Activated CD8-positive, alpha-beta memory T cell treated with anti-CD3 and anti-CD28 coated beads, Interleukin-2, amount 50 U/mL, for 24 hours (primary cell): Measurements from ENCODE around the gene LRP1.

ENCODE experiments used
- DNase-seq: peaks from one replicate; pipeline ENCODE4 v3.0.0-alpha.2; 2020; ENCODE audit errors: extremely low read depth

Gene LRP1

DNA sequence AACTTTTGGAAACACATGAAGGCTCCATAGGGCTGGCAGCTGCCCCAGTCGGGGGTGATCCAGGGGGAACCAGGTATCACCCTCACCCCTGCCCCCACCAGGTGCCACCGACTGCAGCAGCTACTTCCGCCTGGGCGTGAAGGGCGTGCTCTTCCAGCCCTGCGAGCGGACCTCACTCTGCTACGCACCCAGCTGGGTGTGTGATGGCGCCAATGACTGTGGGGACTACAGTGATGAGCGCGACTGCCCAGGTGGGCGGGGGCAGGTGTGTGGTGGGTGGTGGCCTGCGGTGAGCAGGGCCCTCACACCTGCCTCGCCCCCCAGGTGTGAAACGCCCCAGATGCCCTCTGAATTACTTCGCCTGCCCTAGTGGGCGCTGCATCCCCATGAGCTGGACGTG lies 66.0 kb downstream of the LRP1 start:
- no peak for DNase-seq

DNA sequence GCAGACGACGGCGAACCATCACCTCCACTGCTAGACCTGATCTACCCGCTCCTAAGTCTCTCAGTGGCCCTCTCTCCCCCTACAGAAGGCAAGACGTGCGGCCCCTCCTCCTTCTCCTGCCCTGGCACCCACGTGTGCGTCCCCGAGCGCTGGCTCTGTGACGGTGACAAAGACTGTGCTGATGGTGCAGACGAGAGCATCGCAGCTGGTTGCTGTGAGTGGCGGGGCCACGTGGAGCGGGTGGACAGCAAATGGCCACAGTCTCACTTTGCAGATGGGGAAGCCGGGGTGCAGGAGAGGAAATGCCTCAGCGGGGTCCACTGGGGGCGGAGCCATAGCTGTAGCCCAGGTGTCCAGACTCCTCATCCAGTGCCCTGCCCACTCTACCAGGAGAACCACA lies 66.9 kb downstream of the LRP1 start:
- no peak for DNase-seq

DNA sequence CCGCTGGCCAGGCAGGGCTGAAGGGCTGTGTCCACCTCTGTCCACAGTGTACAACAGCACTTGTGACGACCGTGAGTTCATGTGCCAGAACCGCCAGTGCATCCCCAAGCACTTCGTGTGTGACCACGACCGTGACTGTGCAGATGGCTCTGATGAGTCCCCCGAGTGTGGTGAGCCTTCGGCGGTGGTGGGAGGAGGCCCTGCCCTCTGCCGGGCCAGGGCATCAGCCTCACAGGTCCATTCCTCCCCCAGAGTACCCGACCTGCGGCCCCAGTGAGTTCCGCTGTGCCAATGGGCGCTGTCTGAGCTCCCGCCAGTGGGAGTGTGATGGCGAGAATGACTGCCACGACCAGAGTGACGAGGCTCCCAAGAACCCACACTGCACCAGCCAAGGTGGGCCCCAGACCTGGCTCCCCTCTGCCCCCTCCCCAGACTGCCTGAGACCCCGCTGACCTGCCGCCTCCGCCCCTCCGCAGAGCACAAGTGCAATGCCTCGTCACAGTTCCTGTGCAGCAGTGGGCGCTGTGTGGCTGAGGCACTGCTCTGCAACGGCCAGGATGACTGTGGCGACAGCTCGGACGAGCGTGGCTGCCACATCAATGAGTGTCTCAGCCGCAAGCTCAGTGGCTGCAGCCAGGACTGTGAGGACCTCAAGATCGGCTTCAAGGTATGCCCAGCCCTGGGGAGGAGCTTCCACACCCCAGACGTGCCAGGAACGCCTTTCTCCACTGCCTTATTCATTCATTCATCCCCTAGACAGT lies 67.5 kb downstream of the LRP1 start:
- DNase-seq: no peak

DNA sequence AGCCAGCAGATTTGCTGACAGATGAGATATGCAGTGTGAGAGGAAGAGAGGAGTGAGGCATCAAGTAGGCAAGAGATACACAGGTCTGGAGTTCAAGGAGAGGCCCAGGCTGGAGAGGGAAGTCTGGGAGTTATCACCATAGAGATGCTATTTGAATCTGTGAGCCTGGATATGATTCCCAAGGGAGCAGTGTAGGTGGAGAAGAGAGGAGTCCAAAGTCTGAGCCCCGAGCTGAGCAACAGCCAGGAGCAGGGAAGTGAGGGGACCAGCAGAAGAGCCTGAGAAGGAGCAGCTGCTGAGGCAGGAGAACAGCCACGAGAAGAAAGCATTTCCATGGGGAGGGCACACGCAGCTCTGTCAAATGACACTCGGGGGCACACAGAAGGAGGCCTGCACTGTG lies 68.2 kb downstream of the LRP1 start:
- DNase-seq: no peak

DNA sequence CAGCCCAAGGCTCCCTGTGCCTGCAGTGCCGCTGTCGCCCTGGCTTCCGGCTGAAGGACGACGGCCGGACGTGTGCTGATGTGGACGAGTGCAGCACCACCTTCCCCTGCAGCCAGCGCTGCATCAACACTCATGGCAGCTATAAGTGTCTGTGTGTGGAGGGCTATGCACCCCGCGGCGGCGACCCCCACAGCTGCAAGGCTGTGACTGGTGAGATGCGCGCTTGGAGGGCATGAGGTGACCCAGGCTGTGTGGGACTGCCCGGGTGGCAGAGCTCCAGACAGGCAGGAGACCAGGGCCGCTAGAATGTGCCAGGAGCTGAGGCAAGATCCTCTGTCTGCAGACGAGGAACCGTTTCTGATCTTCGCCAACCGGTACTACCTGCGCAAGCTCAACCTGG lies 68.7 kb downstream of the LRP1 start:
- no peak for DNase-seq

DNA sequence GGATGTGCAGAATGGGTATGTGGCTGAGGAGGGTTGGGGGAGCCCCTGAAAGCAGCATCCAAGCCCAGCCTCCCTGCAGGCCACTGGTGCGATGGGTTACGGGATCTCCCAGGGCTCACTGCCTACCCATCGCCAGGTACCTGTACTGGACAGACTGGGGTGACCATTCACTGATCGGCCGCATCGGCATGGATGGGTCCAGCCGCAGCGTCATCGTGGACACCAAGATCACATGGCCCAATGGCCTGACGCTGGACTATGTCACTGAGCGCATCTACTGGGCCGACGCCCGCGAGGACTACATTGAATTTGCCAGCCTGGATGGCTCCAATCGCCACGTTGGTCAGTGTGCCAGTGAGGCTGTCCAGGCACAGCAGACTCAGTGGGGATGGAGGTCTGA lies 70.0 kb downstream of the LRP1 start:
- DNase-seq: no peak

DNA sequence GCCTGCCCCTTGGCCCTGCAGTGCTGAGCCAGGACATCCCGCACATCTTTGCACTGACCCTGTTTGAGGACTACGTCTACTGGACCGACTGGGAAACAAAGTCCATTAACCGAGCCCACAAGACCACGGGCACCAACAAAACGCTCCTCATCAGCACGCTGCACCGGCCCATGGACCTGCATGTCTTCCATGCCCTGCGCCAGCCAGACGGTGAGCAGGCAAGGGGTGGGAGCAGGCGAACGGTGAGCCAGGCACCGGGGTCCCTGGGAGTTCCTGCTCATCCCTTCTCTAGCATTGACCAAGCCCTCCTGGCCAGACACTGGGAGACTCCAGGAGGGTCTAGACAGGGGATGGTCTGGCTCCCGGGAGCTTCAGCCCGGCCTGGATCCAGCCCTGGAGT lies 70.9 kb downstream of the LRP1 start:
- no peak for DNase-seq

DNA sequence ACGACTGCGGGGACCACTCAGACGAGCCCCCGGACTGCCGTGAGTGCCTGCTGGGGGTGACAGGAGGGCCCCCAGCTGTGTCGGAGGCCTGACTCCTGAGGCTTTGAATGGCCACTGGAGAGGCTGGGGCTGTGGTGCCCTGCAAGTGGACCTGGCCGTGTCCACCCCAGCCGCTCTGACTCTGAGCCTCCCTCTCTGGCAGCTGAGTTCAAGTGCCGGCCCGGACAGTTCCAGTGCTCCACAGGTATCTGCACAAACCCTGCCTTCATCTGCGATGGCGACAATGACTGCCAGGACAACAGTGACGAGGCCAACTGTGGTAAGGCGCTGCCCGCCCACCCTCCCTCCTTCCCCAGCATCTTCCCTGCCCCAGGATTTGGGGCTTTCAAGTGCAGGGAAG lies 72.2 kb downstream of the LRP1 start:
- no peak for DNase-seq

DNA sequence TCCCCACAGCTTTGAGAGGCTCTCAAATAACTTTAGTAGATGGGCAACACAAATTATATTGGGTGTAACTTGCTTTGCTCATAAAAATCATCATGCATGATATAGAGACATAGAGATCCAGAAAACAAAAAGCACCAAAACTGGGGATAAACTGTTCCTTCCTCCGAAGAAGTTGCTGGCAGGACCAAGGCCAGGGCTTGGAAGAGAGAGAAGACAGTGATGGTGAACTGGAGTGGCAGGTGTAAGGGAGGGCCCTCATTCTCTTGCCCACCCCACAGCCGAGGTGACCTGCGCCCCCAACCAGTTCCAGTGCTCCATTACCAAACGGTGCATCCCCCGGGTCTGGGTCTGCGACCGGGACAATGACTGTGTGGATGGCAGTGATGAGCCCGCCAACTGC lies 72.9 kb downstream of the LRP1 start:
- no peak for DNase-seq

DNA sequence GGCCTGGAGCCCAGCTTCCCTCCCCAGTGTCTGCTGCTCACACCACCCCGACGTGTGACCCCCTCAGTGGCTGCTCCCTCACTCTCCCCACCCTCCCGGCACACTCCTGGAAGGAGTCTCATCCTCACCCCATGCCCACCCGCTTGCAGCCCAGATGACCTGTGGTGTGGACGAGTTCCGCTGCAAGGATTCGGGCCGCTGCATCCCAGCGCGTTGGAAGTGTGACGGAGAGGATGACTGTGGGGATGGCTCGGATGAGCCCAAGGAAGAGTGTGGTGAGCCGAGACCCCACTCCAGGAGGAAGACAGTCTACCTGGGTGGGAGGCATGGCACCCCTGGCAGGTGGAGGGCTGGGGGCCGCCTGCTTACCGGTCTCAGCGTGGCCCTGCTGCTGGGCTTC lies 73.3 kb downstream of the LRP1 start:
- no peak for DNase-seq

DNA sequence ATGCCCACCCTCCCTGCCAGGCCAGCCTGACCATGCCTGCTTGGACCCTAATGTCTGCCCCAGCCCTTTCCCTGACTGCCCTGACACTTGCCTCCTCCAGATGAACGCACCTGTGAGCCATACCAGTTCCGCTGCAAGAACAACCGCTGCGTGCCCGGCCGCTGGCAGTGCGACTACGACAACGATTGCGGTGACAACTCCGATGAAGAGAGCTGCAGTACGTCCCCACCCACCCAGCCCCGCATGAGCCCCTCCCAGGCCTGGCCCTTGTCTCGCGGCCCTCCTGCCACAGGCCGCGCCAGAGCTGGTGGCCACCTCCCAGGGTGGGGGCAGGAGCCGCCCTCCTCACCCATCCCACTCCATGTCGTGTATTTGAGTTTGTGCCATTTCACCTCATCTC lies 74.0 kb downstream of the LRP1 start:
- no peak for DNase-seq

DNA sequence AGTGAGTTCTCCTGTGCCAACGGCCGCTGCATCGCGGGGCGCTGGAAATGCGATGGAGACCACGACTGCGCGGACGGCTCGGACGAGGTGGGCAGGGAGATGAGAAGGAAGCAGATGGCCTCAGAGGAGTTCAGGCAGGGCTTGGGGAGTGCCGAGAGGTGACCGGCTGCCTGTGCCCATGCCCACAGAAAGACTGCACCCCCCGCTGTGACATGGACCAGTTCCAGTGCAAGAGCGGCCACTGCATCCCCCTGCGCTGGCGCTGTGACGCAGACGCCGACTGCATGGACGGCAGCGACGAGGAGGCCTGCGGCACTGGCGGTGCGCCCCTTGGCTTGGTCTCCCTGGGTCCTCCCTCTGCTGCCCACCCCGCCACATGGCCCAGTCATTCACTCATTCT lies 74.9 kb downstream of the LRP1 start:
- DNase-seq: no peak

DNA sequence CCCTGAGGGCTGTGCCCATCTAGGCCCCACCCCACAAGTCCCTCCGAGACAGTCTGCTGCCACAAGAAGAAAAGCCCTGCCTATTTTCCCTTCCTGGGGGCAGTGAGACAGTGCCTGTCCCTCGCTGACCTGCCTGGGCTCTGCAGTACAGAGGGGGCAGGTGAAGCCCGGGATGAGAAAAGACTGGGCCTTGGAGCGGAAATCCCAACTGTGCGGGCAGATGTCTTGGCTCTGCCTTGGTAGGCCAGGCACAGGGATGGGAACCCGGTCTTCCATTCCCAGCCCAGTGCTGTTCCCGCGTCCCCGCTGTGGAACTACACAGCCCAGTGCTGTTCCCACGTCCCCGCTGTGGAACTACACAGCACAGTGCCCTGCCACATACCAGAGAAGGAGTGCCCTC lies 75.5 kb downstream of the LRP1 start:
- DNase-seq: no peak

DNA sequence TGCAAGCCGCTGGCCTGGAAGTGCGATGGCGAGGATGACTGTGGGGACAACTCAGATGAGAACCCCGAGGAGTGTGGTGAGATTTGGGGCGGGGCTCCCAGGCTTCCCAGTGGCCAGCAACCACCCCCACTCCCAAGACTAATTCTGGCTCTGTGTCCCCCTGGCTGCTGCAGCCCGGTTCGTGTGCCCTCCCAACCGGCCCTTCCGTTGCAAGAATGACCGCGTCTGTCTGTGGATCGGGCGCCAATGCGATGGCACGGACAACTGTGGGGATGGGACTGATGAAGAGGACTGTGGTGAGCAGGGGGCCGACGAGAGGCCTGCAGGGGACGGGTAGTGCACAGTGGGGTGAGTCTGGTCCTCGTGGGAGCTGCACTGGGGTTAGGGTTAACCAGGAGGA lies 76.2 kb downstream of the LRP1 start:
- DNase-seq: no peak

DNA sequence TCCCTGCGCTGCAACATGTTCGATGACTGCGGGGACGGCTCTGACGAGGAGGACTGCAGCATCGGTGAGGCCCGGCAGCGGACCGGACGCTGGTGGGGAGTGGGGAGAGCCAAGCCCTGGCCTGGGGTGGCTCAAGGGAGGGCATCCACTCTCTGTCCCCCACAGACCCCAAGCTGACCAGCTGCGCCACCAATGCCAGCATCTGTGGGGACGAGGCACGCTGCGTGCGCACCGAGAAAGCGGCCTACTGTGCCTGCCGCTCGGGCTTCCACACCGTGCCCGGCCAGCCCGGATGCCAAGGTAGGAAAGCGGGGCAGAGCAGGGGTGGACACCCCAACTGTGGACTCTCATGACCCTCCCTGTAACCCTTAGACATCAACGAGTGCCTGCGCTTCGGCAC lies 76.9 kb downstream of the LRP1 start:
- no peak for DNase-seq

DNA sequence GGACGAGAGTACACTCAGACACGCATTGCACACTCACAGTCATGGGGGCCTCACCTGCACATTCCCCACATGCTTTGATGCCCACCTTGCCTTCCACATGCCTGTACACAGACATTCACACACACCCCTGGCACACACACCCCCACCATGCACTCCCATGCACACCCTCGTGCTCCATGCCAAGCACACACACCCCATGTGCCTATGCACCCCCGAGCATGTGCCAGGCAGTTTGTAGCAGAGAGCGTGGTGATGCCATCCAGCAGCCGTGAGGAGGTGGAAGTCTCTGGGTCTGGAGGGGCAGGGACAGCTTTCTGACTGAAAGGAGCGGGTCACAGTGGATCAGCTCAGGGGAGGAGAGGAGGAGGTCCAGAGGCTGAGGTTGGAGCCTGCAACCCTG lies 77.6 kb downstream of the LRP1 start:
- no peak for DNase-seq

DNA sequence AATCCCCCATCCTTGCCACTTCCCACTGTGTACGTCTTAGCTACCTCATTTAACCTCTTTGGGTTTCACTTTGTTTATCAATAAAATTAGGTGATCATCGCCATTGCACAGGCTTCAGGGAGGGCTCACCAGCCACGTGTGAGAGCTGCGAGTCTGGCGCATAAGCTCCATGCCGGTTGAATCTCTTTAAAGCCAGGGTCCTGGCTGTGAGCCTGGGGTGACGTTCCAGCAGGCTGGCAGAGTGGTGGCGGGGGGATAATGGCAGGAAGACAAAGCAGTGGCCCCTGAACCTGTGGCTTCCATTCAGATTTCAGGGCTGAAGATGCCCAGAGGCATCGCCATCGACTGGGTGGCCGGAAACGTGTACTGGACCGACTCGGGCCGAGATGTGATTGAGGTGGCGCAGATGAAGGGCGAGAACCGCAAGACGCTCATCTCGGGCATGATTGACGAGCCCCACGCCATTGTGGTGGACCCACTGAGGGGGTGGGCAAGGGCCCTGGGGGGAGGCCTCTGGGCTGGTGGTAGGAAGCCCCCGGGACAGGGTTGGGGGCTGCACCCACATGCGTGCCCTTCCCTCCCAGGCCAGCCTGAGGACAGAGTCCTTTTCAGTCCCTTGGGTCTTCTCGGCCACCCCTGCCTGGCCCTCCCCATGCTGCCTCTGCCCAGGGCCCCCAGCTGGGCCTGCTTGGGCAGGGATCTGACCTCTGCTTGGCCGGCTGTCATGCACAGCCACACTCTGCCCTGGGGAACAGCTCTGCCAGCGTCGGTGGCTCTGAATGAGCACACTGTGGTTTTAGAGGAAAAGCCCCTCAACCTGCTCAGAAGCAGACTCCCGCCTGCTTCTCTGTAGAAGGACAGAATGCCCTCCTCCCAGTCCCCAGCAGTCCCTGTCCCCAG lies 79.7 kb downstream of the LRP1 start:
- DNase-seq: no peak

DNA sequence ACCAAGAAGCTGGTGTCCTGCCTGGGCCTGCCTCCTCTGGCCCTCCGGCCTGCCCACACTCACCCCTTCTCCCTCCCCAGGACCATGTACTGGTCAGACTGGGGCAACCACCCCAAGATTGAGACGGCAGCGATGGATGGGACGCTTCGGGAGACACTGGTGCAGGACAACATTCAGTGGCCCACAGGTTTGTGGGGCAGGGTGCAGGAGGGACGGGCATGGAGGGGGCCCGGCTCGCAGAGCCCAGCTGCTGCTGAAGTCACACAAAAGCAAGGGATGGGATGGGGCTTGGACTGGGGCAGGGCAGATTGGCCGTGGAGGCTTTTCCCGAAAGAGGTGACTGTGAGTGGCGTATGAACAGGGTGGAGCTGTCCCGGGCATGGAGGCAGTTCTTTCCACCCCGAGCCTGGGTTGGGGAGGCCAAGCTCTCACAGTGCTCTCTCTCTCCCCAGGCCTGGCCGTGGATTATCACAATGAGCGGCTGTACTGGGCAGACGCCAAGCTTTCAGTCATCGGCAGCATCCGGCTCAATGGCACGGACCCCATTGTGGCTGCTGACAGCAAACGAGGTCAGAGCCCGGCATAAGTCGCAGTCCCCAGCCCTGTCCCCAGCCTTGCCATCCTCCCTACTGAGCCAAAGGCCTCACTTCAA lies 80.5 kb downstream of the LRP1 start:
- no peak for DNase-seq

DNA sequence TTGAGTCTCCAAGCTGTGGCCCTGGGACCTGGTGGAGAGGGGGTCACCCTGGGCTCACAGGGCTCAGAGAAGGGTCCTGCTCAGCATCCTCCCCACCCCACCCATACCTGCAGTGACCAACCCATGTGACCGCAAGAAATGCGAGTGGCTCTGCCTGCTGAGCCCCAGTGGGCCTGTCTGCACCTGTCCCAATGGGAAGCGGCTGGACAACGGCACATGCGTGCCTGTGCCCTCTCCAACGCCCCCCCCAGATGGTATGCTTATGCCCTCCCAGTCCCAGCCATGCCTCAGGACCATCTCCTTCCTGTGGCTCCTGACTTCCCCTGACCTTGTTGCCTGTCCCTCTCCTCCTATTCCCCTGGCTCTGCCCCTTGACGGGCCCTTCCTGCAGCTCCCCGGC lies 81.6 kb downstream of the LRP1 start:
- no peak for DNase-seq

DNA sequence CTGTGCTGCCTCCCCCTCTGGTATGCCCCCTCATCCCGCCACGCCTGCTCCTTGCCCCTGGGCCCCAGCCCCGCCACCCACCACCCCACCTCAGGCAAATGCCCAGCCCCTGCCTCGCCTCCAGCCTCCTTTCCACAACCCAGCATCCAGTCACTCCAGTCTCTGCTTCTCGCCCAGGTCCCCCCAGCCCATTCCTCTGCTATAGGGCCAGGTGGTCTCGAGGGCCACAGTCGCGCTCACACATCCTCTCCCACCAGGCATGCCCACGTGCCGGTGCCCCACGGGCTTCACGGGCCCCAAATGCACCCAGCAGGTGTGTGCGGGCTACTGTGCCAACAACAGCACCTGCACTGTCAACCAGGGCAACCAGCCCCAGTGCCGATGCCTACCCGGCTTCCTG lies 82.2 kb downstream of the LRP1 start:
- no peak for DNase-seq

DNA sequence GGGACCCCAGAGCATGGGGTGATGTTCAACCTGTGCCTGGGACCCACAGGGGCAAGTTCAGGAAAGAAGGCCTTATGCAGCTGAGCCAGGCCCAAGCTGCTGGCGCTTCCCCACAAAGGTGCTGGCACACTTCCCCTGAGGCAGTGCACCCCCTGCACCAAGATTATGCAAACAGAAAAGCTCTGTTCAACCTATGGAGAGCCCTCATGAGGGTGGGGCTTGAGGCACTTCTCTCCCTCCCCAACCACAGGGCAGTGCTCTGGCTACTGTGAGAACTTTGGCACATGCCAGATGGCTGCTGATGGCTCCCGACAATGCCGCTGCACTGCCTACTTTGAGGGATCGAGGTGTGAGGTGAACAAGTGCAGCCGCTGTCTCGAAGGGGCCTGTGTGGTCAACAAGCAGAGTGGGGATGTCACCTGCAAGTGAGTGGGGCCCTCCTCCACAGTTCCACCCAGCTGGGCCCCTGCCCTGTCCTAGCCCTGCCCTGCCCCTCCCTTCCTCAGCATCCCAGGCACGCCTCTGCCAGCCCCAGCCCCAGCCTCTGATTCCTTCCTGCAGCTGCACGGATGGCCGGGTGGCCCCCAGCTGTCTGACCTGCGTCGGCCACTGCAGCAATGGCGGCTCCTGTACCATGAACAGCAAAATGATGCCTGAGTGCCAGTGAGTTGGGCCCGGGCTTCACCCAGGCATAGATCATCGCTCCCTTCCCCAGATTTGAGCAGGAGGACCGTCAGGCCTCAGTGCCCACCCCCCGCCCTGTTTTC lies 82.8 kb downstream of the LRP1 start:
- DNase-seq: no peak
